HCT116 (cell line): Measurements from ENCODE around the gene CNPPD1. TPM values are rescaled to one million over a fixed set of nuclear protein-coding genes. Genes with fewer than 3 reads are reported as not detected.

Experiments
- ATAC-seq: fragments of 200-7000 bp; cut with Tn5 transposase; 2 replicates; pipeline ENCODE4 v1.9.1; 2020; ENCODE audit warnings: mild to moderate bottlenecking, moderate library complexity
- BruUV-seq: library from RNA; stranded (reverse); fragments of 400-500 nt; replicated peaks from 2 replicates; lab custom pipeline; 2021; lab: Mats Ljungman, UMichigan
- CTCF ChIA-PET: fragments of 300-600 bp; sonication (Branson Sonifier 250); formaldehyde crosslinking; loops from one replicate; lab custom pipeline; 2021; ENCODE audit warnings: antibody characterized with exemption; lab: Charles Lee
- POLR2A ChIA-PET: fragments of 300-600, 350-600 bp; sonication (Branson Sonifier 250); formaldehyde crosslinking; loops from one replicate; lab custom pipeline; 2021; ENCODE audit warnings: antibody characterized with exemption; lab: Charles Lee
- RAD21 ChIA-PET, 2 experiments: fragments of 300-600 bp; sonication (Branson Sonifier 250); formaldehyde crosslinking; loops; one replicate each; lab custom pipeline; 2023; ENCODE audit warnings: low total read pairs in 2 of 2; ENCODE audit not compliant: uncharacterized antibody in 2 of 2, unreplicated experiment in 2 of 2, low non-redundant PET in 1 of 2; lab: Charles Lee
- DNase-seq: peaks from one replicate; pipeline ENCODE4 v3.0.0-alpha.2; 2010; ENCODE audit warnings: low read depth, low spot score
- H2AFZ ChIP-seq: fragments of 200-600 bp; shearing (Covaris generic), sonication (generic); 2 replicates; pipeline ENCODE4 v1.6.1; 2017; ENCODE audit warnings: low read depth, mixed run types, mixed read lengths, antibody characterized with exemption, low read length; ENCODE audit not compliant: poor library complexity, severe bottlenecking
- H3K27ac ChIP-seq: 2 replicates; pipeline ENCODE4 v1.5.1; 2012; ENCODE audit warnings: low read depth, low read length
- H3K27me3 ChIP-seq: fragments of 200-600 bp; sonication (generic); 2 replicates; pipeline ENCODE4 v1.6.1; 2016; ENCODE audit warnings: mixed run types, low read length, mixed read lengths; ENCODE audit not compliant: insufficient read depth
- H3K36me3 ChIP-seq, 2 experiments: fragments of 200-500 bp in 1 of 2; fragments of 200-600 bp in 1 of 2; sonication (Bioruptor generic) in 1 of 2; sonication (generic) in 1 of 2; 2 replicates each; pipeline versions ENCODE4 v1.5.1 to v1.6.1; 2014 to 2016; ENCODE audit warnings: low read length in 2 of 2, inconsistent platforms in 1 of 2, mixed read lengths in 1 of 2, mixed run types in 1 of 2; ENCODE audit not compliant: insufficient read depth in 2 of 2, control insufficient read depth in 1 of 2
- H3K4me1 ChIP-seq, 2 experiments: fragments of 200-600 bp in 1 of 2; sonication (generic) in 1 of 2; 2 replicates each; pipeline versions ENCODE4 v1.5.1 to v1.6.1; 2012 to 2017; ENCODE audit warnings: low read length in 2 of 2, inconsistent platforms in 1 of 2, mild to moderate bottlenecking in 1 of 2, mixed read lengths in 1 of 2, mixed run types in 1 of 2, moderate library complexity in 1 of 2; ENCODE audit not compliant: insufficient read depth in 2 of 2, control insufficient read depth in 1 of 2
- H3K4me2 ChIP-seq: fragments of 200-600 bp; sonication (generic); 2 replicates; pipeline ENCODE4 v1.6.1; 2017; ENCODE audit warnings: mixed run types, low read length, mixed read lengths
- H3K4me3 ChIP-seq, 2 experiments: fragments of 200-600 bp in 1 of 2; sonication (generic) in 1 of 2; replicated peaks in 1 of 2; 2 replicates each; pipeline ENCODE4 v1.5.1; 2011 to 2016; ENCODE audit warnings: low read length in 2 of 2, control low read depth in 1 of 2, low read depth in 1 of 2, mild to moderate bottlenecking in 1 of 2, mixed read lengths in 1 of 2, mixed run types in 1 of 2
- H3K79me2 ChIP-seq: fragments of 200-600 bp; sonication (generic); 2 replicates; pipeline ENCODE4 v1.6.1; 2017; ENCODE audit warnings: mild to moderate bottlenecking, mixed run types, low read length, moderate library complexity, mixed read lengths; ENCODE audit not compliant: insufficient read depth
- H3K9ac ChIP-seq: fragments of 200-600 bp; sonication (generic); 2 replicates; pipeline ENCODE4 v1.6.1; 2016; ENCODE audit warnings: low read length, mixed read lengths
- H3K9me2 ChIP-seq: fragments of 200-600 bp; sonication (generic), shearing (Covaris generic); 2 replicates; pipeline ENCODE4 v1.6.1; 2017; ENCODE audit warnings: mixed run types, mild to moderate bottlenecking, moderate library complexity; ENCODE audit not compliant: insufficient read depth
- H3K9me3 ChIP-seq, 2 experiments: fragments of 200-500 bp in 1 of 2; fragments of 200-600 bp in 1 of 2; sonication (Bioruptor generic) in 1 of 2; sonication (generic) in 1 of 2; 2 replicates each; pipeline ENCODE4 v1.6.1; 2014 to 2017; ENCODE audit warnings: low read length in 2 of 2, mixed read lengths in 2 of 2, inconsistent platforms in 1 of 2, low read depth in 1 of 2, mild to moderate bottlenecking in 1 of 2, mixed run types in 1 of 2, moderate library complexity in 1 of 2; ENCODE audit not compliant: control insufficient read depth in 1 of 2, insufficient read depth in 1 of 2
- H4K20me1 ChIP-seq: fragments of 200-600 bp; sonication (generic), shearing (Covaris generic); 2 replicates; pipeline ENCODE4 v1.6.1; 2017; ENCODE audit warnings: mixed run types, mild to moderate bottlenecking, moderate library complexity; ENCODE audit not compliant: insufficient read depth
- CEBPB ChIP-seq: IDR thresholded peaks from 2 replicates; pipeline ENCODE4 v1.6.1; 2012; ENCODE audit warnings: low read depth
- EZH2phosphoT487 ChIP-seq: fragments of 200-600 bp; IDR thresholded peaks from 2 replicates; pipeline ENCODE4 v1.6.1; 2018; ENCODE audit warnings: antibody characterized with exemption, borderline replicate concordance
- POLR2AphosphoS5 ChIP-seq: IDR thresholded peaks from 2 replicates; pipeline ENCODE4 v1.6.1; 2011; ENCODE audit warnings: mild to moderate bottlenecking, low read depth, low read length, moderate library complexity
- RAD21 ChIP-seq: IDR thresholded peaks from 2 replicates; pipeline ENCODE4 v1.6.1; 2012; ENCODE audit warnings: low read depth, mild to moderate bottlenecking
- YY1 ChIP-seq: IDR thresholded peaks from 2 replicates; pipeline ENCODE4 v1.6.1; 2011; ENCODE audit warnings: low read length, low read depth, moderate library complexity, mild to moderate bottlenecking; ENCODE audit not compliant: insufficient replicate concordance; ENCODE audit errors: extremely low read depth
- intact Hi-C: fragments of 100-400 bp; cut with micrococcal nuclease; formaldehyde crosslinking; loops from 2 replicates; pipeline ENCODE4 v1.10.0; 2022
- total RNA-seq: library from RNA; stranded (reverse); gene quantifications from one replicate; pipeline ENCODE4 v1.2.1, GENCODE V29; 2021; ENCODE audit not compliant: unreplicated experiment
- TF ChIP-seq, protein P1 (sequence below): IDR thresholded peaks from 2 replicates; pipeline ENCODE4 v1.6.1; 2011; ENCODE audit warnings: mild to moderate bottlenecking, low read length, moderate library complexity; ENCODE audit not compliant: insufficient replicate concordance; ENCODE audit errors: extremely low read depth
- TF ChIP-seq, protein P2 (sequence below), 3 experiments: fragments of 200-600 bp in 1 of 3; sonication (generic) in 1 of 3; IDR thresholded peaks in 2 of 3; conservative IDR thresholded peaks in 1 of 3; 2 replicates each; pipeline ENCODE4 v1.5.1; 2012 to 2017; ENCODE audit warnings: low read depth in 2 of 3, low read length in 2 of 3, antibody characterized with exemption in 1 of 3, borderline replicate concordance in 1 of 3, control low read depth in 1 of 3, mild to moderate bottlenecking in 1 of 3, mixed read lengths in 1 of 3, mixed run types in 1 of 3, moderate library complexity in 1 of 3; ENCODE audit not compliant: insufficient read depth in 1 of 3
- TF ChIP-seq, protein P3 (sequence below): IDR thresholded peaks from 2 replicates; pipeline ENCODE4 v1.6.1; 2012; ENCODE audit warnings: low read depth

Gene CNPPD1
- total RNA-seq, 1 experiment from 2014 or later: 41.9 TPM

DNA sequence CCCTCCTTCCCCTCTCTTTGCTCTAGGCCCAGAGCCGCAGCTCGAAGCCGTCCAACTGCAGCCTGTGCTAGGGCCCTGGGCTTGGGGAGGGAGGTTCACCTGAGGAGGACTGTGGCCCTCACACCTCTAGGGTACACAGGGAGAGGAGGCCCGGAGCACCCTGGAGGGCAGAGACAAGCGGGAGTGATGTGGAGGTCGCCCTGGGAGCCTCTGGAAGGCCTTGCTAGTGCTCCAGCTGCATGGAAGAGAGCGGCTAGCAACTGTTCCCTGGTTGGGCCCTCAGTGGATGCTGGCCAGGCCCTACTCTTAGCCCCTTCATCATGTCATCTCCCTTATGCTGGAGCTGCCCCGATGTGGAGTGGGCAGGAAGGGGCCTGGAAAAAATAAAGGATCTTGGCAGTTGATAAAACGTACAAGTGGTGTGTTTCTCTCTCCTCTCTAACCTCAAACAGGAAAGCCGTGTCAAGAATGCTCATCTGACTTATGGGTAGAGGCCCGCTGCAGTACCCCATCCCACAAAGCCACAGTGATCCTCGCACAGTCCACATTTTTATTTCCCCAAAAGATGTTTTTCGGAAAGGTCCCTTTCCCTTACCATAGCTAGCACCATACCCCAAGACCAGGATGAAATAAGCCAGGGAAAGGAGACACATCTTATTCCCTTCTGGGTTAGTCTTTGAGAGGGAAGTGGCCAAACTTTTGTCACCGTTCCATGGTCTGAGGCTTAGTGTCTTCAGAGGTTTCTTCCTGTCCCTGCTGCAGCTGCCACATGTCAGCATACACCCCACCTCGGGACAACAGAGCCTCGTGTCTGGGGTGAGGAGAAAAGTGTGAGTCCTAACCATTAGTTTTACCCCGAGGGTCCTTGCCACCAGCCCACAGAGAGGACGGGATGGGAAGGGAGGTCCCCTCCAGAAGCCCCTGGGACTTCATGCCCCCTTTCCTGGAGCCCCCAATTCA is 32.8 kb upstream of the CNPPD1 start (continued):
- TF ChIP-seq, protein P1, sequence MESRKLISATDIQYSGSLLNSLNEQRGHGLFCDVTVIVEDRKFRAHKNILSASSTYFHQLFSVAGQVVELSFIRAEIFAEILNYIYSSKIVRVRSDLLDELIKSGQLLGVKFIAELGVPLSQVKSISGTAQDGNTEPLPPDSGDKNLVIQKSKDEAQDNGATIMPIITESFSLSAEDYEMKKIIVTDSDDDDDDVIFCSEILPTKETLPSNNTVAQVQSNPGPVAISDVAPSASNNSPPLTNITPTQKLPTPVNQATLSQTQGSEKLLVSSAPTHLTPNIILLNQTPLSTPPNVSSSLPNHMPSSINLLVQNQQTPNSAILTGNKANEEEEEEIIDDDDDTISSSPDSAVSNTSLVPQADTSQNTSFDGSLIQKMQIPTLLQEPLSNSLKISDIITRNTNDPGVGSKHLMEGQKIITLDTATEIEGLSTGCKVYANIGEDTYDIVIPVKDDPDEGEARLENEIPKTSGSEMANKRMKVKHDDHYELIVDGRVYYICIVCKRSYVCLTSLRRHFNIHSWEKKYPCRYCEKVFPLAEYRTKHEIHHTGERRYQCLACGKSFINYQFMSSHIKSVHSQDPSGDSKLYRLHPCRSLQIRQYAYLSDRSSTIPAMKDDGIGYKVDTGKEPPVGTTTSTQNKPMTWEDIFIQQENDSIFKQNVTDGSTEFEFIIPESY: no peak
- TF ChIP-seq CEBPB: no peak
- TF ChIP-seq, protein P2, sequence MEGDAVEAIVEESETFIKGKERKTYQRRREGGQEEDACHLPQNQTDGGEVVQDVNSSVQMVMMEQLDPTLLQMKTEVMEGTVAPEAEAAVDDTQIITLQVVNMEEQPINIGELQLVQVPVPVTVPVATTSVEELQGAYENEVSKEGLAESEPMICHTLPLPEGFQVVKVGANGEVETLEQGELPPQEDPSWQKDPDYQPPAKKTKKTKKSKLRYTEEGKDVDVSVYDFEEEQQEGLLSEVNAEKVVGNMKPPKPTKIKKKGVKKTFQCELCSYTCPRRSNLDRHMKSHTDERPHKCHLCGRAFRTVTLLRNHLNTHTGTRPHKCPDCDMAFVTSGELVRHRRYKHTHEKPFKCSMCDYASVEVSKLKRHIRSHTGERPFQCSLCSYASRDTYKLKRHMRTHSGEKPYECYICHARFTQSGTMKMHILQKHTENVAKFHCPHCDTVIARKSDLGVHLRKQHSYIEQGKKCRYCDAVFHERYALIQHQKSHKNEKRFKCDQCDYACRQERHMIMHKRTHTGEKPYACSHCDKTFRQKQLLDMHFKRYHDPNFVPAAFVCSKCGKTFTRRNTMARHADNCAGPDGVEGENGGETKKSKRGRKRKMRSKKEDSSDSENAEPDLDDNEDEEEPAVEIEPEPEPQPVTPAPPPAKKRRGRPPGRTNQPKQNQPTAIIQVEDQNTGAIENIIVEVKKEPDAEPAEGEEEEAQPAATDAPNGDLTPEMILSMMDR (IDR thresholded peaks at IDR 0.05 in 2 of 3, conservative IDR thresholded peaks at IDR 0.05 in 1 of 3; ENCODE audit: borderline replicate concordance in 1 of 3, insufficient read depth in 1 of 3, low read depth in 2 of 3, low read length in 2 of 3): no peak

DNA sequence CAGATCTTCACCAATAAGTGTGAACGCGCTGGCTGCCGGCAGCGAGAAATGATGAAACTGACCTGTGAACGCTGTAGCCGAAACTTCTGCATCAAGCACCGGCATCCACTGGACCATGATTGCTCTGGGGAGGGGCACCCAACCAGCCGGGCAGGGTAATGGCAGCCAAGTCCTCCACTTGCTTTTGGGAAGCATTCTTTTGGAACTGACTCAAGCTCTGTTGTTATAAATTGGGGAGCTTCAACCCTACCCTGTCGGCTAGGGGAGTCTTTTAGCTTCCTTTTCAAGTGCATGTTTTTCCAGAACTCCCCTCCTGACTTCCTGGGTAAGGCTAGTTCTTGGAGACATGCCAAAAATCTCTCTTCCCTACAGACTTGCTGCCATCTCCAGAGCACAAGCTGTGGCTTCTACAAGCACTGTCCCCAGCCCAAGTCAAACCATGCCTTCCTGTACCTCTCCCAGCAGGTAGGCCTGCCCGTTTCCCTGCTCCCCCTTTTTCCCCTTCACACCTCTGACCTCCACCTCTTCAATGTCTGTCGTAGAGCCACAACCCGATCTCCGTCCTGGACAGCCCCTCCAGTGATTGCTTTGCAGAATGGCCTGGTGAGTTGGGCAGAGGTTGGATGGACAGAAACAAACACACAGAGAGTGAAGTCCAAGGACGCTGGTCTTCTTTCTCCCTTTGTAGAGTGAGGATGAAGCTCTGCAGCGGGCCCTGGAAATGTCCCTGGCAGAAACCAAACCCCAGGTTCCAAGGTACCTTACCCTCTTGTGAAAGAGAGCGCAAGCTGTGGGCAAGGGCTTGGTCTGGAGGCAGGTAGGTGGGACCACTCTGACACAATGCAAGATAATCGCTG is 31.4 kb upstream of the CNPPD1 start:
- ChIA-PET RAD21 (no interaction called here), CTCF (no interaction called here)
- no peak for TF ChIP-seq POLR2AphosphoS5
- no peak for TF ChIP-seq YY1
- TF ChIP-seq, protein P3, sequence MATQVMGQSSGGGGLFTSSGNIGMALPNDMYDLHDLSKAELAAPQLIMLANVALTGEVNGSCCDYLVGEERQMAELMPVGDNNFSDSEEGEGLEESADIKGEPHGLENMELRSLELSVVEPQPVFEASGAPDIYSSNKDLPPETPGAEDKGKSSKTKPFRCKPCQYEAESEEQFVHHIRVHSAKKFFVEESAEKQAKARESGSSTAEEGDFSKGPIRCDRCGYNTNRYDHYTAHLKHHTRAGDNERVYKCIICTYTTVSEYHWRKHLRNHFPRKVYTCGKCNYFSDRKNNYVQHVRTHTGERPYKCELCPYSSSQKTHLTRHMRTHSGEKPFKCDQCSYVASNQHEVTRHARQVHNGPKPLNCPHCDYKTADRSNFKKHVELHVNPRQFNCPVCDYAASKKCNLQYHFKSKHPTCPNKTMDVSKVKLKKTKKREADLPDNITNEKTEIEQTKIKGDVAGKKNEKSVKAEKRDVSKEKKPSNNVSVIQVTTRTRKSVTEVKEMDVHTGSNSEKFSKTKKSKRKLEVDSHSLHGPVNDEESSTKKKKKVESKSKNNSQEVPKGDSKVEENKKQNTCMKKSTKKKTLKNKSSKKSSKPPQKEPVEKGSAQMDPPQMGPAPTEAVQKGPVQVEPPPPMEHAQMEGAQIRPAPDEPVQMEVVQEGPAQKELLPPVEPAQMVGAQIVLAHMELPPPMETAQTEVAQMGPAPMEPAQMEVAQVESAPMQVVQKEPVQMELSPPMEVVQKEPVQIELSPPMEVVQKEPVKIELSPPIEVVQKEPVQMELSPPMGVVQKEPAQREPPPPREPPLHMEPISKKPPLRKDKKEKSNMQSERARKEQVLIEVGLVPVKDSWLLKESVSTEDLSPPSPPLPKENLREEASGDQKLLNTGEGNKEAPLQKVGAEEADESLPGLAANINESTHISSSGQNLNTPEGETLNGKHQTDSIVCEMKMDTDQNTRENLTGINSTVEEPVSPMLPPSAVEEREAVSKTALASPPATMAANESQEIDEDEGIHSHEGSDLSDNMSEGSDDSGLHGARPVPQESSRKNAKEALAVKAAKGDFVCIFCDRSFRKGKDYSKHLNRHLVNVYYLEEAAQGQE: no peak
- no peak for TF ChIP-seq EZH2phosphoT487
- no peak for TF ChIP-seq RAD21

More for the DNA sequence above, 31.4 kb upstream of the CNPPD1 start:
- H2AFZ ChIP-seq: no peak overlapping the region
- BruUV-seq: no TSS peak
- peaks cover 11 to 17% of the 10 kb centered on the region in 2 experiments for H3K4me1 ChIP-seq
- H3K9me3 ChIP-seq: peaks cover 0 to 9% of the 10 kb centered on the region in 2 experiments; a peak in 2 of 4 replicates
- peak overlapping the region; percentile 94 for H3K4me2 ChIP-seq
- H3K9me2 ChIP-seq: no peaks in the 10 kb centered on the region
- H3K79me2 ChIP-seq: no peaks in the 10 kb centered on the region
- intact Hi-C loops: loop anchor here (2.0 kb wide), 1 partner anchor 31 kb away; the partner anchor contains the start of gene CNPPD1
- H3K4me3 ChIP-seq: peak overlapping the region in 1 of 2 experiments; percentile 67; a peak in 1 of 4 replicates
- peaks cover 10 to 16% of the 10 kb centered on the region in 2 experiments; a peak in 3 of 4 replicates for H3K36me3 ChIP-seq
- ATAC-seq (no peak), DNase-seq (no peak)
- H3K27ac ChIP-seq: peak overlapping the region; percentile 63
- peak overlapping the region; percentile 77; the same call in 1 of the 2 replicates for H3K9ac ChIP-seq
- H4K20me1 ChIP-seq: no peaks in the 10 kb centered on the region
- no peaks in the 10 kb centered on the region for H3K27me3 ChIP-seq
- POLR2A ChIA-PET: interaction anchor here (2.2 kb wide), 1 partner anchor 9 kb away, joined by 18 read pairs; no protein-coding TSS in a partner anchor
